ENCODE measurements around the gene FBXL16. TPM values are rescaled to one million over a fixed set of nuclear protein-coding genes. Genes with fewer than 3 reads are reported as not detected.

The FBXL16 gene
- total and polyA plus RNA-seq, 2 experiments from 2014 or later, result 0.07 to 0.28 TPM

- no peaks in the 10 kb centered on the region for H4K20me1 ChIP-seq (ENCODE audit: insufficient read depth, poor library complexity, severe bottlenecking)
- no peak for DNase-seq (ENCODE audit: low spot score)
- no peaks in the 10 kb centered on the region for H3K36me3 ChIP-seq (replicated peaks; ENCODE audit: insufficient read depth, low read depth)
- 93% methylated on average over 22 of the region's 22 CpGs for WGBS (ENCODE audit: low lambda C conversion rate, missing lambda C conversion rate)
- peaks cover 17% of the 10 kb centered on the region for H3K4me1 ChIP-seq (ENCODE audit: insufficient read depth)
- TF ChIP-seq EZH2phosphoT487 (IDR thresholded peaks at IDR 0.05; ENCODE audit: low read depth, severe bottlenecking, unreplicated experiment) (no peak), CTCF (IDR thresholded peaks at IDR 0.05; ENCODE audit: poor library complexity) (no peak), EZH2 (IDR thresholded peaks at IDR 0.05; ENCODE audit: borderline replicate concordance) (no peak)
- peaks cover 7% of the 10 kb centered on the region for H3K27me3 ChIP-seq
- no peak overlapping the region for H3K27ac ChIP-seq
- no peak overlapping the region for H3K4me2 ChIP-seq
- H3K9me3 ChIP-seq (ENCODE audit: low read depth), result no peaks in the 10 kb centered on the region
- H3K79me2 ChIP-seq, result no peaks in the 10 kb centered on the region
- H2AFZ ChIP-seq, result no peak overlapping the region
- H3K9me2 ChIP-seq (replicated peaks; ENCODE audit: insufficient read depth), result no peaks in the 10 kb centered on the region
- no peak overlapping the region for H3K4me3 ChIP-seq
Observed at GRCh38 chr16:730666-731509, 25.3 kb upstream of the FBXL16 start.

GRCh38 chr16:729768-730665 is 24.4 kb upstream of the FBXL16 start:
- DNase-seq (ENCODE audit: low spot score), result no peak
- Histone ChIP-seq H3K9me2 (replicated peaks; ENCODE audit: insufficient read depth) (no peaks in the 10 kb centered on the region), H2AFZ (no peak overlapping the region), H4K20me1 (ENCODE audit: insufficient read depth, poor library complexity, severe bottlenecking) (no peaks in the 10 kb centered on the region), H3K4me3 (no peak overlapping the region), H3K79me2 (no peaks in the 10 kb centered on the region), H3K9me3 (ENCODE audit: low read depth) (no peaks in the 10 kb centered on the region), H3K36me3 (replicated peaks; ENCODE audit: insufficient read depth, low read depth) (no peaks in the 10 kb centered on the region), H3K4me2 (no peak overlapping the region), H3K27ac (no peak overlapping the region), H3K4me1 (ENCODE audit: insufficient read depth) (peaks cover 17% of the 10 kb centered on the region), H3K27me3 (peaks cover 7% of the 10 kb centered on the region)
- 95% methylated on average over 36 of the region's 37 CpGs for WGBS (ENCODE audit: low lambda C conversion rate, missing lambda C conversion rate)
- TF ChIP-seq EZH2phosphoT487 (IDR thresholded peaks at IDR 0.05; ENCODE audit: low read depth, severe bottlenecking, unreplicated experiment), result no peak
- TF ChIP-seq EZH2 (IDR thresholded peaks at IDR 0.05; ENCODE audit: borderline replicate concordance), result no peak
- TF ChIP-seq CTCF (IDR thresholded peaks at IDR 0.05; ENCODE audit: poor library complexity), result no peak

GRCh38 chr16:728890-729744 is 23.5 kb upstream of the FBXL16 start:
- H3K9me2 ChIP-seq (replicated peaks; ENCODE audit: insufficient read depth), result no peaks in the 10 kb centered on the region
- H3K4me3 ChIP-seq, result no peak overlapping the region
- peaks cover 17% of the 10 kb centered on the region for H3K4me1 ChIP-seq (ENCODE audit: insufficient read depth)
- H3K36me3 ChIP-seq (replicated peaks; ENCODE audit: insufficient read depth, low read depth), result no peaks in the 10 kb centered on the region
- no peak overlapping the region for H3K27ac ChIP-seq
- peaks cover 7% of the 10 kb centered on the region for H3K27me3 ChIP-seq
- no peak overlapping the region for H2AFZ ChIP-seq
- TF ChIP-seq EZH2 (IDR thresholded peaks at IDR 0.05; ENCODE audit: borderline replicate concordance) (no peak), CTCF (IDR thresholded peaks at IDR 0.05; ENCODE audit: poor library complexity) (no peak), EZH2phosphoT487 (IDR thresholded peaks at IDR 0.05; ENCODE audit: low read depth, severe bottlenecking, unreplicated experiment) (no peak)
- no peaks in the 10 kb centered on the region for H3K9me3 ChIP-seq (ENCODE audit: low read depth)
- no peaks in the 10 kb centered on the region for H3K79me2 ChIP-seq
- WGBS (ENCODE audit: low lambda C conversion rate, missing lambda C conversion rate), result 71% methylated on average over 47 of the region's 55 CpGs
- no peaks in the 10 kb centered on the region for H4K20me1 ChIP-seq (ENCODE audit: insufficient read depth, poor library complexity, severe bottlenecking)
- H3K4me2 ChIP-seq, result peak overlapping the region; percentile 99
- DNase-seq (ENCODE audit: low spot score), result no peak
